BLaER1 (cell line): ENCODE results near the gene MAN1A2.
"Not testable (repeated sequence)": the region's sequence is repeated elsewhere in the genome, so short reads cannot be mapped to it uniquely, and the experiment has no call there.

ENCODE experiments used
- H3K27ac ChIP-seq: shearing (Covaris generic); formaldehyde crosslinking; 2 replicates; pipeline ENCODE4 v1.8.1; 2022
- H3K27me3 ChIP-seq: shearing (Covaris generic); formaldehyde crosslinking; 2 replicates; pipeline ENCODE4 v1.8.1; 2022
- H3K36me3 ChIP-seq: shearing (Covaris generic); formaldehyde crosslinking; 2 replicates; pipeline ENCODE4 v1.8.1; 2022
- H3K4me1 ChIP-seq: shearing (Covaris generic); formaldehyde crosslinking; 2 replicates; pipeline ENCODE4 v1.8.1; 2022
- H3K4me2 ChIP-seq: shearing (Covaris generic); formaldehyde crosslinking; 2 replicates; pipeline ENCODE4 v1.8.1; 2022
- H3K4me3 ChIP-seq: shearing (Covaris generic); formaldehyde crosslinking; 2 replicates; pipeline ENCODE4 v1.8.1; 2022
- H3K9ac ChIP-seq: shearing (Covaris generic); formaldehyde crosslinking; 2 replicates; pipeline ENCODE4 v1.8.1; 2022
- H3K9me3 ChIP-seq: shearing (Covaris generic); formaldehyde crosslinking; 2 replicates; pipeline ENCODE4 v1.8.1; 2022
- H4K20me1 ChIP-seq: shearing (Covaris generic); formaldehyde crosslinking; 2 replicates; pipeline ENCODE4 v1.8.1; 2022
- Cebpa-rat ChIP-seq: shearing (Covaris generic); IDR thresholded peaks from 2 replicates; pipeline ENCODE4 v1.8.1; 2022

MAN1A2 gene

GRCh38 chr1:117367046-117368025 is at the start of gene MAN1A2:
TSS of gene MAN1A2 (plus strand) at chr1:117367449. CDS start at chr1:117368184, 735 bp downstream.
- H3K9me3 ChIP-seq = no peaks in the 10 kb centered on the region
- peaks cover 50% of the 10 kb centered on the region for H4K20me1 ChIP-seq
- no peak for TF ChIP-seq Cebpa-rat
- H3K4me1 ChIP-seq = peaks cover 46% of the 10 kb centered on the region
- peak within 1 kb of the TSS; percentile 93 for H3K4me2 ChIP-seq
- H3K36me3 ChIP-seq = no peaks in the 10 kb centered on the region
- peak within 1 kb of the TSS; percentile 96 for H3K27ac ChIP-seq
- peak within 1 kb of the TSS; percentile 94 for H3K4me3 ChIP-seq
- H3K27me3 ChIP-seq = no peaks in the 10 kb centered on the region
- peak within 1 kb of the TSS; percentile 97 for H3K9ac ChIP-seq

GRCh38 chr1:117318011-117318410 is 49.2 kb upstream of the MAN1A2 start:
- Histone ChIP-seq H3K36me3 (no peaks in the 10 kb centered on the region), H3K4me1 (no peaks in the 10 kb centered on the region), H3K9me3 (no peaks in the 10 kb centered on the region), H3K4me3 (no peak overlapping the region), H4K20me1 (no peaks in the 10 kb centered on the region), H3K27ac (no peak overlapping the region), H3K9ac (no peak overlapping the region), H3K27me3 (no peaks in the 10 kb centered on the region), H3K4me2 (no peak overlapping the region)
- no peak for TF ChIP-seq Cebpa-rat

GRCh38 chr1:117318426-117318825 is 48.8 kb upstream of the MAN1A2 start:
- Histone ChIP-seq H3K27ac (no peak overlapping the region), H3K4me2 (no peak overlapping the region), H3K9ac (no peak overlapping the region), H3K4me1 (no peaks in the 10 kb centered on the region), H3K4me3 (no peak overlapping the region), H3K36me3 (no peaks in the 10 kb centered on the region), H4K20me1 (no peaks in the 10 kb centered on the region), H3K9me3 (no peaks in the 10 kb centered on the region), H3K27me3 (no peaks in the 10 kb centered on the region)
- no peak for TF ChIP-seq Cebpa-rat

GRCh38 chr1:117320515-117320914 is 46.7 kb upstream of the MAN1A2 start:
- Histone ChIP-seq H3K9me3 (no peaks in the 10 kb centered on the region), H3K27me3 (no peaks in the 10 kb centered on the region), H3K27ac (no peak overlapping the region), H3K4me1 (no peaks in the 10 kb centered on the region), H3K4me2 (no peak overlapping the region), H3K9ac (no peak overlapping the region), H4K20me1 (no peaks in the 10 kb centered on the region), H3K4me3 (no peak overlapping the region), H3K36me3 (no peaks in the 10 kb centered on the region)
- no peak for TF ChIP-seq Cebpa-rat

GRCh38 chr1:117321680-117322609 is 45.3 kb upstream of the MAN1A2 start:
- no peak overlapping the region for H3K27ac ChIP-seq
- no peaks in the 10 kb centered on the region for H3K9me3 ChIP-seq
- H3K4me3 ChIP-seq = no peak overlapping the region
- no peak overlapping the region for H3K4me2 ChIP-seq
- no peak overlapping the region for H3K9ac ChIP-seq
- TF ChIP-seq Cebpa-rat = no peak
- no peaks in the 10 kb centered on the region for H4K20me1 ChIP-seq
- no peaks in the 10 kb centered on the region for H3K36me3 ChIP-seq
- no peaks in the 10 kb centered on the region for H3K4me1 ChIP-seq
- no peaks in the 10 kb centered on the region for H3K27me3 ChIP-seq

GRCh38 chr1:117324357-117324756 is 42.9 kb upstream of the MAN1A2 start:
- no peak overlapping the region for H3K27ac ChIP-seq
- TF ChIP-seq Cebpa-rat = no peak
- no peaks in the 10 kb centered on the region for H3K27me3 ChIP-seq

GRCh38 chr1:117326035-117326434 is 41.2 kb upstream of the MAN1A2 start:
- H3K27ac ChIP-seq, H3K36me3 ChIP-seq, H3K9me3 ChIP-seq, H4K20me1 ChIP-seq, H3K9ac ChIP-seq, H3K4me1 ChIP-seq, H3K4me3 ChIP-seq, H3K4me2 ChIP-seq, H3K27me3 ChIP-seq: not testable (repeated sequence)

More at GRCh38 chr1:117324357-117324756, 42.9 kb upstream of the MAN1A2 start:
- Histone ChIP-seq H4K20me1 (no peaks in the 10 kb centered on the region), H3K4me2 (no peak overlapping the region), H3K36me3 (no peaks in the 10 kb centered on the region), H3K9me3 (no peaks in the 10 kb centered on the region), H3K9ac (no peak overlapping the region), H3K4me1 (no peaks in the 10 kb centered on the region), H3K4me3 (no peak overlapping the region)

GRCh38 chr1:117327011-117327410 is 40.2 kb upstream of the MAN1A2 start:
- Histone ChIP-seq H3K27me3 (no peaks in the 10 kb centered on the region), H3K9ac (no peak overlapping the region), H3K4me1 (no peaks in the 10 kb centered on the region), H3K27ac (no peak overlapping the region), H3K36me3 (no peaks in the 10 kb centered on the region), H3K9me3 (no peaks in the 10 kb centered on the region), H3K4me2 (no peak overlapping the region), H4K20me1 (no peaks in the 10 kb centered on the region), H3K4me3 (no peak overlapping the region)
- no peak for TF ChIP-seq Cebpa-rat

- Histone ChIP-seq H3K9ac (no peak overlapping the region), H3K4me3 (no peak overlapping the region), H3K4me2 (no peak overlapping the region), H4K20me1 (no peaks in the 10 kb centered on the region), H3K9me3 (peaks cover 4% of the 10 kb centered on the region; the same call in 1 of the 2 replicates), H3K27ac (no peak overlapping the region), H3K4me1 (no peaks in the 10 kb centered on the region), H3K36me3 (no peaks in the 10 kb centered on the region), H3K27me3 (no peaks in the 10 kb centered on the region)
- no peak for TF ChIP-seq Cebpa-rat
Observed at GRCh38 chr1:117335376-117336086, 31.7 kb upstream of the MAN1A2 start.
